H9 (cell line): ENCODE data around the gene TNFRSF6B. TPM values are rescaled to one million over a fixed set of nuclear protein-coding genes. Genes with fewer than 3 reads are reported as not detected.

Source experiments
- DNase-seq: peaks from one replicate; pipeline ENCODE4 v3.0.0-alpha.2; 2017
- H2AFZ ChIP-seq: one replicate; pipeline ENCODE4 v1.6.1; 2013; ENCODE audit warnings: mild to moderate bottlenecking, low read length, control low read depth, moderate library complexity
- H2AK5ac ChIP-seq: 2 replicates; pipeline ENCODE4 v1.6.1; 2013; ENCODE audit warnings: low read length, control low read depth, mixed read lengths; ENCODE audit not compliant: insufficient read length
- H2BK120ac ChIP-seq: one replicate; pipeline ENCODE4 v1.6.1; 2013; ENCODE audit warnings: low read depth, mild to moderate bottlenecking, low read length, control low read depth, inconsistent platforms; ENCODE audit not compliant: poor library complexity, severe bottlenecking
- H2BK12ac ChIP-seq: 2 replicates; pipeline ENCODE4 v1.6.1; 2013; ENCODE audit warnings: low read length, control low read depth, mixed read lengths, low read depth; ENCODE audit not compliant: insufficient read length
- H2BK15ac ChIP-seq: 2 replicates; pipeline ENCODE4 v1.6.1; 2013; ENCODE audit warnings: low read depth, low read length, control low read depth
- H2BK20ac ChIP-seq: one replicate; pipeline ENCODE4 v1.6.1; 2013; ENCODE audit warnings: low read depth, mild to moderate bottlenecking, low read length, control low read depth, inconsistent platforms; ENCODE audit not compliant: poor library complexity, severe bottlenecking
- H2BK5ac ChIP-seq: 2 replicates; pipeline ENCODE4 v1.6.1; 2013; ENCODE audit warnings: low read length, control low read depth, mixed read lengths; ENCODE audit not compliant: insufficient read length
- H3K14ac ChIP-seq: 2 replicates; pipeline ENCODE4 v1.6.1; 2013; ENCODE audit warnings: low read length, control low read depth; ENCODE audit not compliant: insufficient read depth
- H3K18ac ChIP-seq: 2 replicates; pipeline ENCODE4 v1.6.1; 2013; ENCODE audit warnings: low read depth, mild to moderate bottlenecking, mixed read lengths, low read length, control low read depth; ENCODE audit not compliant: insufficient read length
- H3K23ac ChIP-seq: 2 replicates; pipeline ENCODE4 v1.6.1; 2013; ENCODE audit warnings: low read length, control low read depth, mixed read lengths, low read depth; ENCODE audit not compliant: insufficient read length
- H3K23me2 ChIP-seq: 2 replicates; pipeline ENCODE4 v1.6.1; 2013; ENCODE audit warnings: low read depth, mild to moderate bottlenecking, mixed read lengths, low read length, control low read depth; ENCODE audit not compliant: insufficient read length, poor library complexity, severe bottlenecking
- H3K27ac ChIP-seq: 2 replicates; pipeline ENCODE4 v1.5.1; 2013; ENCODE audit warnings: low read length, control low read depth, mixed read lengths, low read depth; ENCODE audit not compliant: insufficient read length
- H3K27me3 ChIP-seq: 2 replicates; pipeline ENCODE4 v1.6.1; 2013; ENCODE audit warnings: low read length, control low read depth, inconsistent platforms; ENCODE audit not compliant: insufficient read depth
- H3K4ac ChIP-seq: 2 replicates; pipeline ENCODE4 v1.6.1; 2013; ENCODE audit warnings: low read depth, mild to moderate bottlenecking, control low read depth, inconsistent platforms, low read length, moderate library complexity
- H3K4me1 ChIP-seq: 2 replicates; pipeline ENCODE4 v1.6.1; 2013; ENCODE audit warnings: low read length, control low read depth, inconsistent platforms; ENCODE audit not compliant: insufficient read depth
- H3K4me2 ChIP-seq: 2 replicates; pipeline ENCODE4 v1.6.1; 2013; ENCODE audit warnings: low read length, control low read depth, mixed read lengths; ENCODE audit not compliant: insufficient read length, insufficient read depth
- H3K56ac ChIP-seq: 2 replicates; pipeline ENCODE4 v1.6.1; 2013; ENCODE audit warnings: low read depth, mild to moderate bottlenecking, mixed read lengths, low read length, control low read depth; ENCODE audit not compliant: insufficient read length
- H3K79me1 ChIP-seq: 2 replicates; pipeline ENCODE4 v1.6.1; 2013; ENCODE audit warnings: low read depth, mild to moderate bottlenecking, moderate library complexity, low read length, control low read depth, inconsistent platforms; ENCODE audit not compliant: insufficient read depth, poor library complexity, severe bottlenecking
- H3K79me2 ChIP-seq: 2 replicates; pipeline ENCODE4 v1.6.1; 2013; ENCODE audit warnings: low read length, control low read depth, inconsistent platforms; ENCODE audit not compliant: insufficient read depth
- H3K9ac ChIP-seq: 2 replicates; pipeline ENCODE4 v1.6.1; 2013; ENCODE audit warnings: low read length, control low read depth, mixed read lengths; ENCODE audit not compliant: insufficient read length; ENCODE audit errors: extremely low read depth
- H3K9me3 ChIP-seq: one replicate; pipeline ENCODE4 v1.6.1; 2013; ENCODE audit warnings: low read depth, low read length, inconsistent platforms; ENCODE audit not compliant: control insufficient read depth
- H3T11ph ChIP-seq: one replicate; pipeline ENCODE4 v1.6.1; 2013; ENCODE audit warnings: mild to moderate bottlenecking, low read length, control low read depth, inconsistent platforms
- H4K20me1 ChIP-seq: one replicate; pipeline ENCODE4 v1.6.1; 2013; ENCODE audit not compliant: control insufficient read depth, insufficient read length, insufficient read depth
- H4K5ac ChIP-seq: 2 replicates; pipeline ENCODE4 v1.6.1; 2013; ENCODE audit warnings: low read depth, mild to moderate bottlenecking, mixed read lengths, low read length, control low read depth; ENCODE audit not compliant: insufficient read length
- H4K8ac ChIP-seq: replicated peaks from 2 replicates; pipeline ENCODE4 v1.6.1; 2013; ENCODE audit warnings: low read length, control low read depth, mixed read lengths, low read depth; ENCODE audit not compliant: insufficient read length
- H4K91ac ChIP-seq: 2 replicates; pipeline ENCODE4 v1.6.1; 2013; ENCODE audit warnings: low read depth, mild to moderate bottlenecking, moderate library complexity, mixed read lengths, low read length, control low read depth; ENCODE audit not compliant: insufficient read length
- H3K27ac Mint-ChIP-seq, 3 experiments: 2 replicates in 2 of 3; 3 replicates in 1 of 3; pipeline ENCODE4 v1.8.0; 2020 to 2021; ENCODE audit warnings: mixed read lengths in 3 of 3, mild to moderate bottlenecking in 1 of 3, moderate library complexity in 1 of 3
- H3K27me3 Mint-ChIP-seq: 2 replicates; pipeline ENCODE4 v1.8.0; 2021; ENCODE audit warnings: low read depth, mild to moderate bottlenecking, moderate library complexity, mixed read lengths
- H3K36me3 Mint-ChIP-seq, 3 experiments: 2 replicates in 2 of 3; 3 replicates in 1 of 3; pipeline ENCODE4 v1.8.0; 2020 to 2021; ENCODE audit warnings: low read depth in 3 of 3, mixed read lengths in 3 of 3; ENCODE audit not compliant: insufficient read depth in 1 of 3
- H3K4me1 Mint-ChIP-seq, 2 experiments: 2 replicates each; pipeline ENCODE4 v1.8.0; 2020; ENCODE audit warnings: mixed read lengths in 2 of 2
- H3K4me3 Mint-ChIP-seq, 2 experiments: 2 replicates in 1 of 2; 3 replicates in 1 of 2; pipeline ENCODE4 v1.8.0; 2020 to 2021; ENCODE audit warnings: mild to moderate bottlenecking in 2 of 2, mixed read lengths in 2 of 2, moderate library complexity in 1 of 2
- H3K9me3 Mint-ChIP-seq, 2 experiments: 2 replicates in 1 of 2; 3 replicates in 1 of 2; pipeline ENCODE4 v1.8.0; 2020; ENCODE audit warnings: mild to moderate bottlenecking in 2 of 2, mixed read lengths in 2 of 2, moderate library complexity in 1 of 2
- WGBS: extraction: QIAGEN DNeasy Blood & Tissue Kit; methylation state at CpG from one replicate; pipeline ENCODE4 v1.1.7; 2013; ENCODE audit warnings: missing lambda C conversion rate, low lambda C conversion rate, mixed read lengths; ENCODE audit not compliant: insufficient read length; ENCODE audit errors: extremely low coverage; 5-methylcytosine and 5-hydroxymethylcytosine counted together
- total RNA-seq: library from RNA; stranded (reverse); gene quantifications from 2 replicates; pipeline ENCODE4 v1.2.1, GENCODE V29; 2021
- TF ChIP-seq, protein P1 (sequence below): fragments of 200-600 bp; sonication (generic); conservative IDR thresholded peaks from 3 replicates; pipeline ENCODE4 v1.8.0; 2021; ENCODE audit warnings: antibody characterized with exemption, mild to moderate bottlenecking

The TNFRSF6B gene
- total RNA-seq, 1 experiment from 2014 or later: not detected

DNA sequence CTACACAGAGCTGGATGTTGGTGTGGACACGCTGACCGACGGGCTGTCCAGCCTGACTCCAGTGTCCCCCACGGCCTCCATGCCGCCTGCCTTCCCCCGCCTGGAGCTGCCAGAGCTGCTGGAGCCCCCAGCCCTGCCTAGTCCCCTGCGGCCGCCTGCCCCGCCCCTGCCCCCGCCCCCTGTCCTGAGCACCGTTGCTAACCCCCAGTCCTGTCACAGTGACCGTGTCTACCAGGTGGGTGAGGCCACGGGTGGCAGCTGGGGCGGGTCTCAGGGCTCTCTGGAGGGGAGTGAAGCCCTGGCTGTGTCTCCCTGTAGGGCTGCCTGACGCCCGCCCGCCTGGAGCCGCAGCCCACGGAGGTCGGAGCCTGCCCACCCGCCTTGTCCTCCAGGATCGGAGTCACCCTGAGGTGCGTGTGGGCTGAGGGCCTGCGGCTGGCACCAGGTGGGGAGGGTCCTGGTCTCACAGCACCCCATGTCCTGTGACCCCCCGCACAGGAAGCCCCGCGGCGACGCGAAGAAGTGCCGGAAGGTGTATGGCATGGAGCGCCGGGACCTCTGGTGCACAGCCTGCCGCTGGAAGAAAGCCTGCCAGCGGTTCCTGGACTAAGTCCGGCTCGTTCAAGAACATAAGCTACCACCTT, 46.1 kb downstream of the TNFRSF6B start:
- no peak for DNase-seq
- Histone ChIP-seq H3K4me2 (no peak overlapping the region), H2BK12ac (no peak overlapping the region), H4K5ac (no peak overlapping the region), H3K18ac (no peak overlapping the region), H2BK120ac (no peak overlapping the region), H3K9ac (no peak overlapping the region), H2AFZ (no peak overlapping the region), H2BK15ac (no peak overlapping the region), H3K79me2 (no peaks in the 10 kb centered on the region), H4K8ac (no peak overlapping the region), H3K23me2 (peaks cover 9% of the 10 kb centered on the region), H3K27me3 (no peaks in the 10 kb centered on the region), H3K4ac (no peak overlapping the region), H2BK5ac (no peak overlapping the region), H3T11ph (no peak overlapping the region), H3K23ac (no peak overlapping the region), H2BK20ac (no peak overlapping the region), H3K56ac (no peak overlapping the region), H3K79me1 (no peaks in the 10 kb centered on the region), H4K20me1 (no peaks in the 10 kb centered on the region), H3K14ac (no peak overlapping the region), H4K91ac (no peak overlapping the region), H2AK5ac (no peak overlapping the region), H3K9me3 (no peaks in the 10 kb centered on the region), H3K4me1 (no peaks in the 10 kb centered on the region), H3K27ac (no peak overlapping the region)
- Mint-ChIP-seq H3K9me3 (no peaks in the 10 kb centered on the region), H3K36me3 (peaks cover 0 to 14% (median 14%) of the 10 kb centered on the region in 3 experiments; a peak in 4 of 7 replicates), H3K4me3 (no peak overlapping the region), H3K27ac (no peak overlapping the region), H3K27me3 (no peaks in the 10 kb centered on the region), H3K4me1 (peaks cover 0 to 2% of the 10 kb centered on the region in 2 experiments; a peak in 1 of 4 replicates)
- TF ChIP-seq, protein P1, sequence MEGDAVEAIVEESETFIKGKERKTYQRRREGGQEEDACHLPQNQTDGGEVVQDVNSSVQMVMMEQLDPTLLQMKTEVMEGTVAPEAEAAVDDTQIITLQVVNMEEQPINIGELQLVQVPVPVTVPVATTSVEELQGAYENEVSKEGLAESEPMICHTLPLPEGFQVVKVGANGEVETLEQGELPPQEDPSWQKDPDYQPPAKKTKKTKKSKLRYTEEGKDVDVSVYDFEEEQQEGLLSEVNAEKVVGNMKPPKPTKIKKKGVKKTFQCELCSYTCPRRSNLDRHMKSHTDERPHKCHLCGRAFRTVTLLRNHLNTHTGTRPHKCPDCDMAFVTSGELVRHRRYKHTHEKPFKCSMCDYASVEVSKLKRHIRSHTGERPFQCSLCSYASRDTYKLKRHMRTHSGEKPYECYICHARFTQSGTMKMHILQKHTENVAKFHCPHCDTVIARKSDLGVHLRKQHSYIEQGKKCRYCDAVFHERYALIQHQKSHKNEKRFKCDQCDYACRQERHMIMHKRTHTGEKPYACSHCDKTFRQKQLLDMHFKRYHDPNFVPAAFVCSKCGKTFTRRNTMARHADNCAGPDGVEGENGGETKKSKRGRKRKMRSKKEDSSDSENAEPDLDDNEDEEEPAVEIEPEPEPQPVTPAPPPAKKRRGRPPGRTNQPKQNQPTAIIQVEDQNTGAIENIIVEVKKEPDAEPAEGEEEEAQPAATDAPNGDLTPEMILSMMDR: no peak
- WGBS: no CpG with 5 or more reads among the region's 37 CpGs
